ENCODE measurements around the gene AP4E1. TPM values are rescaled to one million over a fixed set of nuclear protein-coding genes. Genes with fewer than 3 reads are reported as not detected.

The AP4E1 gene
- total and polyA plus RNA-seq, 2 of the 8 experiments (the other 6 are each of a cell fraction or from before 2014, with no cell fraction given): 1.4 to 10.9 TPM

GRCh38 chr15:50873935-50874361 lies 34.5 kb upstream of the AP4E1 start:
- WGBS, 2 experiments (ENCODE audit: extremely low coverage in 1 of 2, insufficient coverage in 1 of 2, insufficient read length in 1 of 2, insufficient replicate concordance in 2 of 2, low coverage in 1 of 2, low lambda C conversion rate in 2 of 2, missing lambda C conversion rate in 1 of 2): 79% methylated on average over 9 of the region's 9 CpGs; no CpG with 5 or more reads in 1 of the 2 experiments
- Histone ChIP-seq H4K91ac (replicated peaks; ENCODE audit: insufficient read length, low read length) (no peak overlapping the region), H3K4me1 (replicated peaks in 1 of 4; ENCODE audit: control insufficient read depth in 3 of 4, insufficient read depth in 4 of 4, low read length in 3 of 4) (peaks cover 0 to 3% (median 0%) of the 10 kb centered on the region in 4 experiments; a peak in 1 of 7 replicates), H4K20me1 (replicated peaks in 1 of 2; ENCODE audit: control insufficient read depth in 1 of 2, insufficient read depth in 2 of 2, low read length in 2 of 2) (no peaks in the 10 kb centered on the region), H3K36me3 (ENCODE audit: control insufficient read depth in 2 of 4, insufficient read depth in 4 of 4, low read length in 3 of 4) (no peaks in the 10 kb centered on the region), H3K9me3 (ENCODE audit: insufficient read depth in 2 of 2, low read depth in 1 of 2, low read length in 1 of 2) (no peaks in the 10 kb centered on the region), H2AFZ (ENCODE audit: low read length) (no peak overlapping the region), H2BK15ac (ENCODE audit: low read length) (no peak overlapping the region), H4K8ac (ENCODE audit: extremely low read depth, insufficient read depth, low read length) (no peak overlapping the region), H2BK5ac (ENCODE audit: low read depth, low read length) (no peak overlapping the region), H3K27ac (ENCODE audit: low read depth, low read length) (no peak overlapping the region), H3K27me3 (replicated peaks in 1 of 4; ENCODE audit: control insufficient read depth in 3 of 4, extremely low read depth in 1 of 4, insufficient read depth in 3 of 4, low read length in 3 of 4) (no peaks in the 10 kb centered on the region), H4K5ac (ENCODE audit: insufficient read length, low read depth, low read length) (no peak overlapping the region), H2BK20ac (ENCODE audit: low read length) (no peak overlapping the region), H3K4me3 (ENCODE audit: extremely low read depth in 1 of 4, insufficient read depth in 2 of 4, low read depth in 3 of 4, low read length in 4 of 4) (no peak overlapping the region), H3K9ac (replicated peaks in 1 of 4; ENCODE audit: extremely low read depth in 1 of 4, low read depth in 3 of 4, low read length in 3 of 4) (no peak overlapping the region), H3K79me1 (ENCODE audit: low read depth, low read length) (no peaks in the 10 kb centered on the region), H3K4me2 (ENCODE audit: insufficient read depth in 1 of 2, low read depth in 2 of 2, low read length in 2 of 2) (no peak overlapping the region), H3K14ac (ENCODE audit: insufficient read length) (no peak overlapping the region), H3K4ac (replicated peaks; ENCODE audit: insufficient read length, low read depth, low read length) (no peak overlapping the region), H3K56ac (replicated peaks; ENCODE audit: insufficient read length, low read depth, low read length) (no peak overlapping the region), H3K79me2 (ENCODE audit: control insufficient read depth in 1 of 2, insufficient read depth in 2 of 2, low read length in 2 of 2) (no peaks in the 10 kb centered on the region), H2BK120ac (replicated peaks; ENCODE audit: low read depth, low read length) (no peak overlapping the region), H3K23ac (ENCODE audit: insufficient read length) (no peak overlapping the region), H3K23me2 (ENCODE audit: low read depth, low read length) (no peaks in the 10 kb centered on the region), H3K18ac (ENCODE audit: extremely low read depth, low read length) (no peak overlapping the region), H2AK5ac (ENCODE audit: low read depth, low read length) (no peak overlapping the region), H2BK12ac (ENCODE audit: low read depth, low read length) (no peak overlapping the region)
- ChIA-PET CTCF (ENCODE audit: partially characterized antibody) (interaction anchor here (0.5 to 1.9 kb wide), 3 partner anchors 10 to 474 kb away, joined by 3 to 5 read pairs (median 4); no protein-coding TSS in a partner anchor), POLR2A (ENCODE audit: partially characterized antibody) (no interaction called here)
- FAIRE-seq: no peak
- DNase-seq (ENCODE audit: low read depth in 1 of 2, low spot score in 2 of 2): no peak
- TF ChIP-seq KDM1A (IDR thresholded peaks at IDR 0.05; ENCODE audit: borderline replicate concordance, low read length): no peak
- no peak for TF ChIP-seq ATF3 (IDR thresholded peaks at IDR 0.05; ENCODE audit: insufficient read depth, low read depth, low read length)
- TF ChIP-seq SIN3A (conservative IDR thresholded peaks at IDR 0.05 in 1 of 2, IDR thresholded peaks at IDR 0.05 in 1 of 2; ENCODE audit: low read depth in 1 of 2, low read length in 2 of 2): no peak
- no peak for TF ChIP-seq E2F6 (IDR thresholded peaks at IDR 0.05)
- TF ChIP-seq POU5F1 (IDR thresholded peaks at IDR 0.05; ENCODE audit: low read depth, low read length): no peak
- no peak for TF ChIP-seq MAFK (IDR thresholded peaks at IDR 0.05; ENCODE audit: low read depth, low read length)
- TF ChIP-seq SRF (IDR thresholded peaks at IDR 0.05; ENCODE audit: low read depth, low read length): no peak
- TF ChIP-seq SIRT6 (IDR thresholded peaks at IDR 0.05; ENCODE audit: low read length): no peak
- no peak for TF ChIP-seq GTF2F1 (IDR thresholded peaks at IDR 0.05; ENCODE audit: borderline replicate concordance, low read depth, low read length)
- TF ChIP-seq SP4 (IDR thresholded peaks at IDR 0.05; ENCODE audit: low read length): no peak
- no peak for TF ChIP-seq MAX (IDR thresholded peaks at IDR 0.05)
- no peak for TF ChIP-seq JUND (IDR thresholded peaks at IDR 0.05; ENCODE audit: low read length)
- no peak for TF ChIP-seq SP1 (IDR thresholded peaks at IDR 0.05; ENCODE audit: low read depth, low read length)
